Renal pelvis (tissue), 4 donors: ENCODE data around the gene SMC1B. TPM values are rescaled to one million over a fixed set of nuclear protein-coding genes. Genes with fewer than 3 reads are reported as not detected.
"Not testable (repeated sequence)": the region's sequence is repeated elsewhere in the genome, so short reads cannot be mapped to it uniquely, and the experiment has no call there.

Experiments
- DNase-seq: peaks from one replicate; pipeline ENCODE4 v3.0.0-alpha.2; 2013
- polyA plus RNA-seq, 3 donors: library from polyadenylated mRNA; unstranded; fragments of 120-200 nt; gene quantifications; one replicate each; pipeline ENCODE4 v1.2.1, GENCODE V29; 2013; ENCODE audit not compliant: insufficient read length in 3 of 3

SMC1B gene
- polyA plus RNA-seq, 3 donors, result 0.13 to 0.25 (median 0.13) TPM

- no peak for DNase-seq
Measured at GRCh38 chr22:45296628-45297297, 116.6 kb downstream of the SMC1B start.

GRCh38 chr22:45295492-45295891 is 117.9 kb downstream of the SMC1B start:
- no peak for DNase-seq

DNA sequence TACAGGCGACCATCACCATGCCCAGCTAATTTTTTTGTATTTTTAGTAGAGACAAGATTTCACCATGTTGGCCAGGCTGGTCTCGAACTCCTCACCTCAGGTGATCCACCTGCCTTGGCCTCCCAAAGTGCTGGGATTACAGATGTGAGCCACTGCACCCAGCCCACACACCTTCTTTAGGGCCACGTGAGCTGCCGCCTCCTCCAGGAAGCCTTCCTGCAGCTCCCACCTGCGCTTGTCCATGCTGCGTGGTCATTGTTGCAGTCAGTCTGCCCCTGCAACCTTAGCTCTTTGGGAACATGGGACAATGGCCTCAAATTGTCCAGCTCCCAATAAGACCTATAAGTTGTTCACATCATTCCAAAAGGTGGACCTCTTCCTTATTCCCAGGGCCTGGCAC is 118.4 kb downstream of the SMC1B start:
- DNase-seq, result not testable (repeated sequence)

Other genes with a start within 250 kb of the SMC1B start
- gene NUP50, start 249.7 kb downstream of the SMC1B start, polyA plus RNA-seq, result 10 to 100 TPM; 48.0 to 59.3 (median 52.8) TPM
- gene KIAA0930, start 172.7 kb downstream of the SMC1B start, polyA plus RNA-seq, result 10 to 100 TPM; 19.8 to 28.2 (median 25.6) TPM
- gene UPK3A, start 128.7 kb downstream of the SMC1B start, polyA plus RNA-seq, result 1 to 10 TPM; 2.0 to 5.1 (median 2.4) TPM
- gene FAM118A, start 103.7 kb downstream of the SMC1B start, polyA plus RNA-seq, result 100 to 1,000 TPM in 1 of 3 donors, 10 to 100 TPM in 2; 18.0 to 134 (median 23.6) TPM
- gene RIBC2, start 94 bp upstream of the SMC1B start, polyA plus RNA-seq, result 1 to 10 TPM; 7.0 to 8.8 (median 8.0) TPM
- gene FBLN1, start 89.3 kb upstream of the SMC1B start, polyA plus RNA-seq, result 100 to 1,000 TPM in 2 of 3 donors, 10 to 100 TPM in 1; 93.3 to 158 (median 115) TPM